CMK (cell line): ENCODE data around the gene BNIP5.
A peak's percentile ranks its signal among the peaks of the same experiment; 100 is the strongest.
"Not testable (repeated sequence)": the region's sequence is repeated elsewhere in the genome, so short reads cannot be mapped to it uniquely, and the experiment has no call there.

Experiments used
- DNase-seq: peaks from one replicate; pipeline ENCODE4 v3.0.0-alpha.2; 2010; ENCODE audit warnings: low read depth

BNIP5 gene

DNA sequence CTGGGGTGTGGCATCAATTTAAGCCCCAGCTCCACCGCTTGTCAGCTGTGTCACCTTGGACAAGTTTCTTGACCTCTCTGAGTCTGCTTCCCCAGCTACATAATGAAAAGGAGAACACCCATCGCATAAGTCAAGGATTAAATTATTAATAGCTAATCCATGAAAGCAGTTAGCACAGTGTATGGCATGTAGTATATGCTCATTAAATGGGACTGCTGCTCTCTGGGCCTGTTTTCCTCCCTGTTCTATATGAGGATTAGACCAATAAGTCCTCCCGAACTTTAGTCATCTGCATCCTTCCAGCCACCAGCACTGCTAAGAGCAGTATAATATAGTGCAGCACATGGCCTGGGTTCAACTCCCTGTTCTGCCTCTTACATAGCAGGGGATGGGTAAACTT lies 31.1 kb upstream of the BNIP5 start:
- no peak for DNase-seq

DNA sequence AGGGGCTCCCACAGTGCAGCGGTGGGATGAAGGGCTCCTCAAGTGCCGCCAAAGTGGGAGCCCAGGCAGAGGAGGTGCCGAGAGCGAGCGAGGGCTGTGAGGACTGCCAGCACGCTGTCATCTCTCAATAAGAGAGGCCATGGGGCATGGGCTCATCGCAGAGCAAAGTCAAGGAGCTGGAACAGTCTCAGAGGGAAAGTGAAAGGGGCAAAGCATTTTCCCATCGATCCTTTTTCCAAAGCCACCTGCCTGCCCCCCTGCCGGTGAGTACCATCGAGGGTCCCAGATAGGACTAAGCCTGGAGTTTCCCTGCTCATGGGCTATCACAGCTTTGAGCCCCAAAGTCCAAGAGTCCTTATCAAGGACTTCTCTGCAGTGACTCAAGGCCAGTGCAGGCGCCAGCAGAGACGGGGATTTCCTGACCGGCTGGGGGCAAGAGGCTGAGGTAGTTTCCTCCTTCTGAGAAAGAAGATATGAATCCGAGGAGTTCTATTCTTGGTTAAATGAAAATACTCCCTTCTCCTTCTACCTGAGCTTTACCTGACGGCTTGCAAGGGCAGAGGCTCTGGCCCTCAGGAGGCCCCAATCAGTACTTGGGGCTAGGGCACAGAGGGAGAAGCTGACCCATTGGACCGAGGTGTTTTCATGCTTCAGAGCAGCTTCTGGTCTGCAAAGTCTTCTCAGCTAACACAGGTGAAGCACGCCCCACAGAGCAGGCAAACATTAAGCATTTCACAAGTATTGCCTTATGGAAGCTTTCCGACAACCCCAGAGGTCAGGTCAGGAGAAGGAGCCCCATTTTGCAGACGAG lies 28.2 kb upstream of the BNIP5 start:
- no peak for DNase-seq

DNA sequence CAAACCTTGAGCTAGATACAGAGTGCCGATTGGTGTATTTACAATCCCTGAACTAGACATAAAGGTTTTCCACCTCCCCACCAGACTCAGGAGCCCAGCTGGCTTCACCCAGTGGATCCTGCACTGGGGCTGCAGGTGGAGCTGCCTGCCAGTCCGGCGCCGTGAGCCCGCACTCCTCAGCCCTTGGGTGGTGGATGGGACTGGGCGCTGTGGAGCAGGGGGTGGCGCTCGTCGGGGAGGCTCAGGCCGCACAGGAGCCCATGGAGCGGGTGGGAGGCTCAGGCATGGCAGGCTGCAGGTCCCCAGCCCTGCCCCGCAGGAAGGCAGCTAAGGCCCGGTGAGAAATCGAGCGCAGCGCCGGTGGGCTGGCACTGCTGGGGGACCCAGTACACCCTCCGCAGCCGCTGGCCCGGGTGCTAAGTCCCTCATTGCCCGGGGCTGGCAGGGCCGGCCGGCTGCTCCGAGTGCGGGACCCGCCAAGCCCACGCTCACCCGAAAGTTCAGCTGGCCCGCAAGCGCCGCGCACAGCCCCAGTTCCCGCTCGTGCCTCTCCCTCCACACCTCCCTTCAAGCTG lies 27.5 kb upstream of the BNIP5 start:
- DNase-seq = not testable (repeated sequence)

DNA sequence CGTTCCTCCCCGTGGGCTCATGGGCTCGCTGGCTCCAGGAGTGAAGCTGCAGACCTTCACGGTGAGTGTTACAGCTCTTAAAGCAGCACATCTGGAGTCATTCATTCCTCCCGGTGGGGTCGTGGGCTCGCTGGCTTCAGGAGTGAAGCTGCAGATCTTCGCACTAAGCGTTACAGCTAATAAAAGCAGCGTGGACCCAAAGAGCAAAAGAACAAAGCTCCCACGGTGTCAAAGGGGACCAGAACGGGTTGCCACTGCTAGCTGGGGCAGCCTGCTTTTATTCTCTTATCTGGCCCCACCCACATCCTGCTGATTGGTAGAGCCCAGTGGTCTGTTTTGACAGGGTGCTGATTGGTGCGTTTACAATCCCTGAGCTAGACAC lies 26.7 kb upstream of the BNIP5 start:
- not testable (repeated sequence) for DNase-seq

DNA sequence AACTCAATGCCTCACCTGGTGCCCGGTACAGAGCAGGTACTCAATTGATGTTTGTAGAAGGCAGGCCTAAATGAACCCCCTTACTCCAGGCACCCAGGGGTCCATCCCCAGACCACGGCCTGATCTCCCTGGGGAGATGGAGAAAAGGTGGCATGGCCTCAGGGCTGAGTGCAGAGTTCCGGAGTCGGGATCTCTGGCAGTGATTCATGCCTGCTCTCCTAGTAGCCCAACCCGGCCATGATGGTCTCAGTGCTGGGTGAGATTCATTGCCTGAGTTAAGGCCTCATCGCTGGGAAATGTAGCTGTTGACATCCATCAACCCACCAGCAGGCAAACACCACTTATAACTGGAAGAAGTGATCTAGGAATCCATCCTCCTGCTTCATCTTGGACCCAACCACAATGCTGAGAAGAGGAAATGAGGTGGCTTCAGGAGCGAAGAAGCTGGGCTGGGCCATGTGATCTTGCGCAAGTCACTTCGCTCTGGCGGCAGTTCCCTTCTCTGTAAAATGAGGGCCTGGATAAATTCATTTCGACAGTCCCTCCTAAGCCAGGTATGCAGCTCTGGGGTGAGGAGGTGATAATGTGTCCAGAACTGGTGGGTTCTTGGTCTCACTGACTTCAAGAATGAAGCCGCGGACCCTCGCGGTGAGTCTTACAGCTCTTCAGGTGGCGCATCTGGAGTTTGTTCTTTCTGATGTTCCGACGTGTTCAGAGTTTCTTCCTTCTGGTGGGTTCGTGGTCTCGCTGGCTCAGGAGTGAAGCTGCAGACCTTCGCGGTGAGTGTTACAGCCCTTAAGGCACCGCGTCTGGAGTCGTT lies 26.1 kb upstream of the BNIP5 start:
- DNase-seq = no peak

DNA sequence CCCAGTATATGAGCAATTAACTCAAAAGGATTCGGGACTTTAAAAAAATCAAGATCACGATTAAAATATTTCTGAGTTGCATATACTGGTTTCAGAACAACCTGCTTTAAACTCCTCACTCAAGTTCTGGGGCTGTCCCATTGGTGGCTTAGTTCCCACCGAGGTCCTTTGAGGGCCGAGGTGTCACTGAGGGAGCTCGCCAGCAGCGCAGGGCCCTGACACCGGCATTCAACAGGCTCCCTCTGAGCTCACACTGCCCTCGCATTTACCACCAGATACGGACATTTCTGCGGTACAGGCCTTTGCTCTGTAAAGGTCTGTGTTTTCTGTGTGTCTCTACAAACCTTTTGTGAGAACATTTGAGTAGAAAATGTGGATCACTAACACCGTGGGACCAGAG lies 24.4 kb upstream of the BNIP5 start:
- no peak for DNase-seq

DNA sequence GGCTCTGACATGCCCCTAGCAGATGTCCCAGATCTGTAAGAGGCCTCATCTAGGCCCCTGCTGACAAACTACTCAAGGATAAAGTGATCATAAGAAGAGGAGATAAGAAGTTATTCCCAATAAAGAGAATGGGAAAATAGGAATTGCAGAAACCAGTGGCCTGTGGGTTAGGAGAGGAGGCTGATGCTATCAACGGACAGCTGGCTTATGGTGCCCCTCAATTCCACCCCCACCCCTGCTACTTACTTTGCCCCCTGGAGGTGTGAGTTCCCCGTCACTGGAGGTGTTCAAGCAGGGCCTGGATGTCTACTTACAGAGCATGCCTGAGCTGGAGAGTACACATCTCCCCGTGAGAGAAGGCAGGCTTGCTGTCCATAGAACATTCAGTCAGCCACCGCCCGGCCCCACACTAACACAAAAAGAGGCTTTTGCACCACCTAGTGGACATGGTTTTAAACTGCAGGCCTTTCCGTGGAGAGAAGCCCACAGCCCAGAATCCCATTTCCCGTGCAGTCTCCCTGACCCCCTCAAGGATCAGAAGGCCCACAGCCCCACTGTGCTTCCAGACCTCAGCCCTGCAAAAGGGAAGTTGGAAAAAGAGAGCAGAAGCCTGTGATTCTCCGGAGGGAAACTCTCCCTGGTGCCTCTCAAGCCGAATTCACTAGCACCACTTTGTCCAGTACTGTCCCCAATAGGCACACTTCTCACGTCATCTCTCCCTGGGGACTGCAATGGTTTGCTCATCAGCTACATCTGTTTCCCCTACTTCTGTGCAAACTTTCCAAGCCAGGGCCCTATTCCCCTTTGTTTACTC lies 23.8 kb upstream of the BNIP5 start:
- no peak for DNase-seq

DNA sequence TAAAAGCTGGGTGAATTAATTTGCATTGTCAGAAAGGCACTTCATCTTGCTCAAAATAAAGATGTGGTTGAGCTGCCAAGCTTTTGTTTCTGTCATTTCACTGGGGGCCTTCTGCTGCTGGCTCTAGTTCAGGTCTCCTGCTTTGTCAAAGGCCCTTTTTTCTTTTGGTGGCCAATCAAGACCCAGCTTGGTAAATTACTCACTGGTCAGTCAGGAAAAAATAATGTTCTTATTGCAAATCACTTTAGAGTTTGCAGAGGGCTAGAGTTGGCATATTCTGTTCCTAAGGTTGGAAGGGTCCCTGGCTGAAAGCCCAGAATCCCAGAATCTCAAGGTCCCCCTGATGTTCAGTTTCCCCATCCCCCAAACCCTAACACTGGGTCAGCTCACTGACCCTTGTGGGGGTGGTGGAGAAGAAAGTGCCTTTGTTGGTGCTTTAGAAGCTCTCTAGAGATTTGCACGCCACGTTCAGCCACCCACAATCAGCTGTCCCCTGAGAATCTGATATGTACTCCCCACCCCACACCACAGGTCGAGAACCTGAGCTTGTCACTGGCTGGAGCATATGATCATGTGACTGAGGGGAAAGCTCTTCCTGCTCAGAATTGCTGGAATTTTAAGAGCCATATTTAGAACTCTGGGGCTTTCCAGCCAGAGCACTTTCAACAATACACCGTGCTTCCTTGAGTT lies 21.7 kb upstream of the BNIP5 start:
- no peak for DNase-seq

DNA sequence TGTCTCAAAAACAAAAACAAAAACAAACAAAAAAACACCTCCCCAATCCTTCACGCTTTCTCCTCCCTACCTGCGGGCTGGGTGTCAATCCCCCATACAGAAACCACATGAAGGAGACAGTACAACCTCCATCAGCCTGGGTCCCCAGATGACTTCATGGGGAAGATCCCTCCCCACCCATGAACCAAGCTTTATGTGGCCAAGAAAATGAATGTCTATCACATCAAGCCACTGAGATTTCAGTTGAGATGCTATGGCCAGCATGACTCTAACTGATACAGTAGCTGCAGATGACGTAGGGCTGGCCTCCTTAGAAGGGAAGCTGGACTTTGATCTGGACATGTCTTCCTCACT lies 21.2 kb upstream of the BNIP5 start:
- no peak for DNase-seq

DNA sequence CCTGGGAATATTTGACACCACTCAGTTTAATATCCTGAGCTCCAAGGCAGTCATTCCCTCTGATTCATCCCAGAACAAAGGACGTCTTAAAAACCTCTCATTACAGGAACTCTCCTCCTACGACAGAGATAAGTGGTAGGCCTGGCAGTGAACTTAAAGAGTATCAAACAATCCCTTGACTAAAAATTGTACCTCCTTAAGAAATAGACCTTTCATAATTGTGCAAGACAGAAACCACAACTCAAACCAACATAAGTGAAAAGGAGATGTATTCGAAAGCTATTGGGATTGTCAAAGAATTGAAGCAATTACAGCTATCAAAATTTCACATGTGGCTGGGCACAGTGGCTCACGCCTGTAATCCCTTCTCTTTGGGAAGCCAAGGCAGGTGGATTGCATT lies 19.1 kb upstream of the BNIP5 start:
- no peak for DNase-seq

DNA sequence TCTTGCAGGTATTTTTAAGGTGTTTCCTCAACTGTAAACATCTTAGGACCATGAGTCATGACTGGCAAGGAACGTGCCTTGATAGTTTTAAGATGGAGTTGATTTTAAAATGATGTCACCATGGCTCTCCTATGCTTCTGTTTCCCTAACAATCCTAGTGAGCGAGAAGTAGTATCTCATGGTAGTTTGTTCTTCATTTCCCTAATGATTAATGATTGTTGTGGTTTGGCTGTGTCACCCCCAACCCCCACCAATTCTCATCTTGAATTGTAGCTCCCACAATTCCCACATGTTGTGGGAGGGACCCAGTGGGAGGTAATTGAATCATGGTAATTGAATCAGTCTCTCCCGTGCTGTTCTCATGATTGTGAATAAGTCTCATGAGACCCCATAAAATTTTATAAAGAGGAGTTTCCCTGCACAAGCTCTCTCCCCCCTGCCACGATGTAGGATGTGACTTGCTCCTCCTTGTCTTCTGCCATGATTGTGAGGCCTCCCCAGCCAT lies 16.8 kb upstream of the BNIP5 start:
- no peak for DNase-seq

DNA sequence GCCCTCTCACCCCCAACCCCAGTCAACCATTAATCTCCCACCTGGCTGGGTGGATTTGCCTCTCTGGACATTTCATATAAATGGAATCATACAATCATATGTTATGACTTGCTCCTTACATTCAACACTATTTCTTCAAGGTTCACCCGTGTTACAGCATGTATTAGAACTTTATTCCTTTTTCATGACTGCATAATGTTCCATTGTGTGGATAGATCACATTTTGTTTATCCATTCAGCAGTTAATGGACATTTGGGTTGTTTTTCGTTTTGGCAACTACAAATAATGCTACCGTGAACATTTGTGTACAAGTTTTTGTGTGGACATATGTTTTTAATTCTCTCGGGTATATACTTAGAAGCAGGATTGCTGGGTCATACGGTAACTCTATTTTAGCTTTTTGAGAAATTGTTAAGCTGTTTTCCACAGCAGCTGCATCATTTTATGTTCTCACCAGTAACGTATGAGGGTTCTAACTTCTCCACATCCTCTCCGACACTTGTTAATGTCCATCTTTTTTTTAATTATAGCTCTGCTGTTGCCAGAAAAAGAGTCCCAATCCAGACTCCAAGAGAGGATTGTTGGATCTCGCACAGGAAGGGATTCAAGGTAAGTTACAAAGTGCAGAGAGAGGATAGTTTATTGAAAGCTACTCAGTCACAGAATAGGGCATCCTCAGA lies 15.9 kb upstream of the BNIP5 start:
- DNase-seq = no peak

DNA sequence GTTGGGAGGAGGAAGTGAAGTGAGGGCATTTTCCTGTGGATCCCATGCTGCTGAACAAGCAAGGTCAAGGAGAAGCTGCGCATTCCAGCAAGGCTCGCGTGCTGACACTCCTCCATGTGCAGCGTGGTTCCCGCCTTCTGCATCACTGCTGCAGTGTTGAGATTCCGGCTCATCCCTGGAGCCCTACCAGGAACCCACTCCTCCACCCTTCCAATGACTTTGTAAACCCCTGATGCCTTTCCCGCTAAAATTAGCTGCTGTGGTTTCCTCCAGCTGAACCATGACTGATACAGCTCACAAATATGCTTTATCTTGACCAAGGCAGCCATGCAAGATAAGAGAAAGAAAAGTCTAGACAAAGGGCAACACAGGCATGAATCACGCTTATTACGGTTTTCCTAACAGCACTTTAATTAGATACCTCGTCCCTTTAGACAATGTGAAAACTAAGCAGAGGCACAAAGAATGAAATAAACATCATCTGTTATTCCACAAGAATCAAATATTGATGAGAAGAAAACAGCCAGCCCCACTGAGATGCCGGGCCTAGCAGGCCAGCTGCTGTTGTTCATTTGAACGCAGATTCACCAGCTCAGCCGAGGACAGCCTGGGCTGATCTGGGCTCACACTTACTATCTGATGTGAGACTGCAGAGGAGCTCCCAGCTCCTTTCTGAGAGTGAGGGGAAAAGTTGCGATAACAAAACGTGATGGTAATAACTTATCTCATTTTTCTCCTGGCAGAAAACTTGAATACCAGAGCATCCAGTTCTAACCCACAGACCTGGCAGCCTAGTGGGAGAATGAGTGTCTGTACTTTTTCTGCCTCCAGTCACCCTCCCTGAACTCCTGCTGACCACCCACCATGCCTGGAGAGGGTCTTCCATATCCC lies 14.2 kb upstream of the BNIP5 start:
- peak; percentile 52 for DNase-seq

DNA sequence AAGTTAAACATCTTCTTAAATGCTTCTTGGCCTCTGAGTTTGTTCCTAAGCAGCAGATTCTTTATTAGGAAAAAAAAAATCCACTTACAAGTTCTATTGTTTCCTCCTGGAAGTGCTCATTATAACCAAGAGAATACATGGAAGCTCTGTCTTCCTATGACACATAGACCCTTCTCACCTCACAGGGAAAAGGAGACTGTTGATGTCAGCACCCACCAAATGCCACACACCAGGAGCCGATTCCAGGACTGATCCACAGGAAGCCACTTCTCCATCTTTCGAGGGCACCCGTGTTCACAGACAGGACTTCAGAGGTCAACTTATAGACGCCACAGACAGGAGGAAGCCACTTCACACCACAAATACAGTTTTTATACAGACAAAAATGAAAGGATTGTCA lies 13.4 kb upstream of the BNIP5 start:
- no peak for DNase-seq

DNA sequence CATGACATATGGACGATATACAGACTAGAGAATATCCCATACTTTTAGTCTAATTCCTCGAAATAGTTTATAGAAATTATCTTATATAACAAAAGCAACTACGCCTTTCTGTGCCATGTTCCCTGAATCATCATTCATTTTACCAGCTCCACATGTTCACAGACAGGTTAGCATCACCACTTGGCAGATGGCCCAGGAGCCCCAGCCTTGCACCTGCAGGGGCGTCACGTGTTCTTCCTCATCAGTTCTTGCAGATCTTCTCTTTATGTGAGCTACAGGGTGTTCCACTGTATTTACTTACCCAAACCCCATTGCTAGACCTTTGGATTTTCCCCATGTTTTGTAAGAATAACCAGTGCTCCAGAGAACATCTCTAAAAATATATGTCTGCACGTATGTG lies 12.6 kb upstream of the BNIP5 start:
- no peak for DNase-seq

DNA sequence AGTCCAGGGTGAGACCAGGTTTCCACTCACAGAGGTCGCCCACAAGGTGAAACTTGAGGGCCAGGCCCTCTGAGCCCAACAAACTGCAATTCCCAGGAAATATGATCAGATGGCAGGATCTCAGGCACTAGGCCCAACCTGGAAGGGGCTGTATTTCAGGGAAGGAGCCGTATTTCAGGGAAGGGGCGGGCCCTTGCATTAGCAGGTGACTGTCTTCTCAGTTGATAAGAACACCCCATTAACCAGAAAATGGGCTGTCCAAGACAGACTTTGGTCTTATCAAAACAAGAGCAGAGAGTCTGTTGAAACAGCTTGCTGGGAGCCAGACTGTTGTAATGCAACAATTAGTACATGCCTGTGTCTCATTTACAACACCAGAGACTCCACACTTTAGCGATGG lies 10.9 kb upstream of the BNIP5 start:
- DNase-seq = no peak

DNA sequence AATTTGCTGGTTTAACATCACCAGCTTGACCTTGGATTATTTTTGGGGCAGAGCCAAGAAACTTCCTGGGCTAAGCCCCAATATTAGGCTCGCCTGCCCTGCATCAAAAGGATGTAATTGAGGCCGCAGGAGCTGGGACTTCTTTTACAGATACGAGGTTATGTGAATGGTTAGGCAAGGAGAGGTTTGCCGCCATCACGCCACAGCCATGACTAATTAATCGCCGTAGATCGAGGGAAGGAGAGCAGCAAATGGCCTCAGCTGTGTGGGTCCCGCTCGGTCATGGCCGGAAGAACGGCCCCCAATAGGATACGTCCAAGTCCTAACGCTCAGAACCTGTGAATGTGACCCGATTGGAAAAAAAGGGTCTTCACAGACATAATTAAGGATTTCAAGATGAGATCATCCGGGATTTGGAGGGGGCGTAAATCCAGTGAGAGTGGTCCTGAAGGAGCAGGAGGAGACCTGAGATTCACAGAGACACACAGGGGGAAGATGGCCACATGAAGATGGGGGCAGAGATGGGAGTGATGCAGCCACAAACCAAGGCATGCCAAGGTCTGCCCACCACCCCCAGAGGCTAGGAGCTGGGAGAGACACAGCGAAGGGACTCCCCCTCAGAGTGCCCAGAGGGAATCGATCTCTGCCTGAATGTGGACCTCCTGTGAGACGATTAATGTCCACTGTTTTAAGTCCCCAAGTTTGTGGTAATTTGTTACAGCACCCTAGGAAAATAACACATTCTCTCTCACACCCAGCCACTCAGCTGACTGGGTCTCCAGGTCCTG lies 10.0 kb upstream of the BNIP5 start:
- no peak for DNase-seq

DNA sequence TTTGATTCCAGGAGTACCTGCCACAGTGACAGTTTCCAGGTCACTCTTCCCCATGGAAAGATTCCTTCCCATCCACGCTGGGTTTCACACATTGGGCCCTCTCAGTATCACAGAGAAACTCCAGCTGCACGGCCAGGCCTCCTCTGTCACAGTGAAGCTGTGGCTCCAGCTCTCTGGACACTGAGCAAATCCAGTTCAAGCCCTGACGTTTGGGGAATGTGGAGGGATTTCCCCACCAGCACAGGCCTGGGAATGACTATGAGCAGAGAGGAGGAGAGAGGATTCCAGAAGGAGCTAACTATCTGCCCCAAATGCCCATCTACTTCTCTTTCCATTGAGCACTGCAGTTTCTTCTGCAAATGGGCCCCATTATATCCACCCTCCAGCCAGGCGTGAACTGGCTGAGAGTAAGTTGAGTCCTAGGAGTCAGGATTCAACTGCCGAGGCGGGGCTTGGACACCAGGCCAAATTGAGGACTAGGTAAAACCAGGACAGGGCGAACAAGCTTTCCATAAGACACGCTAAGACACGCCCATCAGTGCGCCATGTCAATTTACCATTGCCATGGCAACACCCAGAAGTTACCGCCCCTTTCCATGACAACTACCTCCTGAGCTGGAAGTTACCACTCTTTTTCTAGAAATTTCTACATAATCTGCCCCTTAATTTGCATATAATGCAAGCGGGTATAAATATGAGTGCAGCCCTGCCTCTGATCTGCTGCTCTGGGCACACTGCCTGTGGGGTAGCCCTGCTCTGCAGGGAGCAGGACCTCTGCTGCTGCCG lies 9.2 kb upstream of the BNIP5 start:
- no peak for DNase-seq
